Mammary epithelial cell (primary cell): Measurements from ENCODE around the gene ANKRD11.

Experiments
- EZH2 ChIP-seq: IDR thresholded peaks from 2 replicates; pipeline ENCODE4 v1.6.1; 2012; ENCODE audit warnings: low read length, inconsistent platforms, borderline replicate concordance
- TF ChIP-seq, protein P1 (sequence below), 2 donors: IDR thresholded peaks in 1 of 2; conservative IDR thresholded peaks in 1 of 2; 2 replicates each; pipeline ENCODE4 v1.5.1; 2011 to 2012; ENCODE audit warnings: inconsistent platforms in 2 of 2, low read length in 2 of 2, mild to moderate bottlenecking in 2 of 2, control low read depth in 1 of 2, low read depth in 1 of 2; ENCODE audit not compliant: insufficient read depth in 1 of 2; ENCODE audit errors: extremely low read depth in 1 of 2

- TF ChIP-seq, protein P1, sequence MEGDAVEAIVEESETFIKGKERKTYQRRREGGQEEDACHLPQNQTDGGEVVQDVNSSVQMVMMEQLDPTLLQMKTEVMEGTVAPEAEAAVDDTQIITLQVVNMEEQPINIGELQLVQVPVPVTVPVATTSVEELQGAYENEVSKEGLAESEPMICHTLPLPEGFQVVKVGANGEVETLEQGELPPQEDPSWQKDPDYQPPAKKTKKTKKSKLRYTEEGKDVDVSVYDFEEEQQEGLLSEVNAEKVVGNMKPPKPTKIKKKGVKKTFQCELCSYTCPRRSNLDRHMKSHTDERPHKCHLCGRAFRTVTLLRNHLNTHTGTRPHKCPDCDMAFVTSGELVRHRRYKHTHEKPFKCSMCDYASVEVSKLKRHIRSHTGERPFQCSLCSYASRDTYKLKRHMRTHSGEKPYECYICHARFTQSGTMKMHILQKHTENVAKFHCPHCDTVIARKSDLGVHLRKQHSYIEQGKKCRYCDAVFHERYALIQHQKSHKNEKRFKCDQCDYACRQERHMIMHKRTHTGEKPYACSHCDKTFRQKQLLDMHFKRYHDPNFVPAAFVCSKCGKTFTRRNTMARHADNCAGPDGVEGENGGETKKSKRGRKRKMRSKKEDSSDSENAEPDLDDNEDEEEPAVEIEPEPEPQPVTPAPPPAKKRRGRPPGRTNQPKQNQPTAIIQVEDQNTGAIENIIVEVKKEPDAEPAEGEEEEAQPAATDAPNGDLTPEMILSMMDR (conservative IDR thresholded peaks at IDR 0.05 in 1 of 2, IDR thresholded peaks at IDR 0.05 in 1 of 2; ENCODE audit: extremely low read depth in 1 of 2, insufficient read depth in 1 of 2, low read depth in 1 of 2, low read length in 2 of 2), result no peak
- TF ChIP-seq EZH2, result no peak
These were observed 258.3 kb downstream of the ANKRD11 start for GRCh38 chr16:89232107-89232506.
